ENCODE results near the gene MICU1.

MICU1 gene

DNA sequence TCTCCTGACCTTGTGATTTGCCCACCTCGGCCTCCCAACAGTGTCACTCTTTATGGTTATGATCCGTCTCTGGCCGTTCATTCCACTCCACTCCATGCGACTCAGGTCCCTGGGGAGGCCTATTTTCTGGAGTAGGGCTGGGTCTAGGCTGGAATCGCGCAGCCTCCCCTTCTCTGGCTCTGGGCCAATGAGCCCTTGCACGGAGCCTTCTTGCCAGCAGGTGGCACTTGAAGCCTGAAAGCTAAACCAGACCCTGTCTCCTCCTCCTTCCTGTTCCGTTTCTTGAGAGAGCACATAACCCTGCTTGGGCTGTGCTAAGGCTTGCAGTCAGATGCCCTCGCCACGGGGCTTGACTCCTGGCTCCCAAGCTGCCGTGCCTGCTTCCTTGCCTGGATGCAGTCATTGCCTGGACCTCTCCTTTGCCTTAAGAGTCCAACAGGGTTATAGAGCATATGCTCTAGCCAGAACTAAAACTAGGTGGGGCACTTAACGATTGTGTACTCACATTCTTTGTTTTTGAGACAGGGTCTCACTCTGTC lies 261.6 kb downstream of the MICU1 start:
- ATAC-seq, result peak; percentile 98
- TF ChIP-seq, protein P1, sequence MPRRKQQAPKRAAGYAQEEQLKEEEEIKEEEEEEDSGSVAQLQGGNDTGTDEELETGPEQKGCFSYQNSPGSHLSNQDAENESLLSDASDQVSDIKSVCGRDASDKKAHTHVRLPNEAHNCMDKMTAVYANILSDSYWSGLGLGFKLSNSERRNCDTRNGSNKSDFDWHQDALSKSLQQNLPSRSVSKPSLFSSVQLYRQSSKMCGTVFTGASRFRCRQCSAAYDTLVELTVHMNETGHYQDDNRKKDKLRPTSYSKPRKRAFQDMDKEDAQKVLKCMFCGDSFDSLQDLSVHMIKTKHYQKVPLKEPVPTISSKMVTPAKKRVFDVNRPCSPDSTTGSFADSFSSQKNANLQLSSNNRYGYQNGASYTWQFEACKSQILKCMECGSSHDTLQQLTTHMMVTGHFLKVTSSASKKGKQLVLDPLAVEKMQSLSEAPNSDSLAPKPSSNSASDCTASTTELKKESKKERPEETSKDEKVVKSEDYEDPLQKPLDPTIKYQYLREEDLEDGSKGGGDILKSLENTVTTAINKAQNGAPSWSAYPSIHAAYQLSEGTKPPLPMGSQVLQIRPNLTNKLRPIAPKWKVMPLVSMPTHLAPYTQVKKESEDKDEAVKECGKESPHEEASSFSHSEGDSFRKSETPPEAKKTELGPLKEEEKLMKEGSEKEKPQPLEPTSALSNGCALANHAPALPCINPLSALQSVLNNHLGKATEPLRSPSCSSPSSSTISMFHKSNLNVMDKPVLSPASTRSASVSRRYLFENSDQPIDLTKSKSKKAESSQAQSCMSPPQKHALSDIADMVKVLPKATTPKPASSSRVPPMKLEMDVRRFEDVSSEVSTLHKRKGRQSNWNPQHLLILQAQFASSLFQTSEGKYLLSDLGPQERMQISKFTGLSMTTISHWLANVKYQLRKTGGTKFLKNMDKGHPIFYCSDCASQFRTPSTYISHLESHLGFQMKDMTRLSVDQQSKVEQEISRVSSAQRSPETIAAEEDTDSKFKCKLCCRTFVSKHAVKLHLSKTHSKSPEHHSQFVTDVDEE (CRISPR knock-in tag; IDR thresholded peaks at IDR 0.05), result no peak
- TF ChIP-seq OSR1 (CRISPR knock-in tag; IDR thresholded peaks at IDR 0.05) (no peak), CSDC2 (CRISPR knock-in tag; IDR thresholded peaks at IDR 0.05) (no peak), TOX (CRISPR knock-in tag; IDR thresholded peaks at IDR 0.05; ENCODE audit: borderline replicate concordance) (no peak), ESRRG (CRISPR knock-in tag; IDR thresholded peaks at IDR 0.05) (no peak), RARB (CRISPR knock-in tag; IDR thresholded peaks at IDR 0.05) (no peak), BACH2 (CRISPR knock-in tag; IDR thresholded peaks at IDR 0.05; ENCODE audit: borderline replicate concordance) (no peak), GLIS3 (CRISPR knock-in tag; IDR thresholded peaks at IDR 0.05) (no peak)
- TF ChIP-seq, protein P2, sequence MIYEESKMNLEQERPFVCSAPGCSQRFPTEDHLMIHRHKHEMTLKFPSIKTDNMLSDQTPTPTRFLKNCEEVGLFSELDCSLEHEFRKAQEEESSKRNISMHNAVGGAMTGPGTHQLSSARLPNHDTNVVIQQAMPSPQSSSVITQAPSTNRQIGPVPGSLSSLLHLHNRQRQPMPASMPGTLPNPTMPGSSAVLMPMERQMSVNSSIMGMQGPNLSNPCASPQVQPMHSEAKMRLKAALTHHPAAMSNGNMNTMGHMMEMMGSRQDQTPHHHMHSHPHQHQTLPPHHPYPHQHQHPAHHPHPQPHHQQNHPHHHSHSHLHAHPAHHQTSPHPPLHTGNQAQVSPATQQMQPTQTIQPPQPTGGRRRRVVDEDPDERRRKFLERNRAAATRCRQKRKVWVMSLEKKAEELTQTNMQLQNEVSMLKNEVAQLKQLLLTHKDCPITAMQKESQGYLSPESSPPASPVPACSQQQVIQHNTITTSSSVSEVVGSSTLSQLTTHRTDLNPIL (CRISPR knock-in tag; IDR thresholded peaks at IDR 0.05; ENCODE audit: low read depth), result no peak
- TF ChIP-seq, protein P3, sequence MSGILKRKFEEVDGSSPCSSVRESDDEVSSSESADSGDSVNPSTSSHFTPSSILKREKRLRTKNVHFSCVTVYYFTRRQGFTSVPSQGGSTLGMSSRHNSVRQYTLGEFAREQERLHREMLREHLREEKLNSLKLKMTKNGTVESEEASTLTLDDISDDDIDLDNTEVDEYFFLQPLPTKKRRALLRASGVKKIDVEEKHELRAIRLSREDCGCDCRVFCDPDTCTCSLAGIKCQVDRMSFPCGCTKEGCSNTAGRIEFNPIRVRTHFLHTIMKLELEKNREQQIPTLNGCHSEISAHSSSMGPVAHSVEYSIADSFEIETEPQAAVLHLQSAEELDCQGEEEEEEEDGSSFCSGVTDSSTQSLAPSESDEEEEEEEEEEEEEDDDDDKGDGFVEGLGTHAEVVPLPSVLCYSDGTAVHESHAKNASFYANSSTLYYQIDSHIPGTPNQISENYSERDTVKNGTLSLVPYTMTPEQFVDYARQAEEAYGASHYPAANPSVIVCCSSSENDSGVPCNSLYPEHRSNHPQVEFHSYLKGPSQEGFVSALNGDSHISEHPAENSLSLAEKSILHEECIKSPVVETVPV (CRISPR knock-in tag; IDR thresholded peaks at IDR 0.05), result no peak

DNA sequence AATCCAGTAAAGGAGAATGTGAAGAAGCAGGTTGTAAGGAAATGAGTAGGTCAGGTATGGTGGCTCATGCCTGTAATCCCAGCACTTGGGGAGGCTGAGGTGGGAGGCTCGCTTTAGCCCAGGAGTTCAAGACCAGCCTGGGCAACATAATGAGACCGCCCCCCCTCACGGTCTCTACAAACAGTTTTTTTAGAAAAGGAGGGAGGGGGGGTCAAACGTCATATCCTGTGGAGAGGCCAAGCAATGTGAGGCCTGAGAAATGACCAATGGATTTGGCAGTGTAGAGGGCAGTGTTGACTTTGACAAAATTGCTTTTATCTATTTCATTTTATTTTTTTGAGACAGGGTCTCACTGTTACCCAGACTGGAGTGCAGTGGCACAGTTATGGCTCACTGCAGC lies 268.9 kb downstream of the MICU1 start:
- no peak for ATAC-seq

DNA sequence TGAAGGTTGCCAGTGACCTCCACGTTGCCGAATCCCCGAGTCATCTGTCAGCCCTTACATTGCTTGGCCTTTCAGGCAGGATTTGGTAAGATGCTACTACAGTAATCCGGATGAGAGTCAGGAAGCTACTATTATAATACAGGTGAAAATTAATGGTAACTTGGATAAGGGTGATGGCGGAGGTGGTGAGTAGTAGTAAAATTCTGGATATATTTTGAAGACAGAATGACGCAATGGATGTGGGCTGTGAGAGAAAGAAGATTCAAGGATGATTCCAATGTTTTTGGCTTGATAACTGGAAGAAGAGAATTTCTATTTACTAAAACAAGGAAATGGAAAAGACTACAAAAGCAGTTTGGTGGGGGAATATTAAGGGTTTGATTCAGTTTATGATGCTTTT lies 269.8 kb downstream of the MICU1 start:
- TF ChIP-seq, protein P4, sequence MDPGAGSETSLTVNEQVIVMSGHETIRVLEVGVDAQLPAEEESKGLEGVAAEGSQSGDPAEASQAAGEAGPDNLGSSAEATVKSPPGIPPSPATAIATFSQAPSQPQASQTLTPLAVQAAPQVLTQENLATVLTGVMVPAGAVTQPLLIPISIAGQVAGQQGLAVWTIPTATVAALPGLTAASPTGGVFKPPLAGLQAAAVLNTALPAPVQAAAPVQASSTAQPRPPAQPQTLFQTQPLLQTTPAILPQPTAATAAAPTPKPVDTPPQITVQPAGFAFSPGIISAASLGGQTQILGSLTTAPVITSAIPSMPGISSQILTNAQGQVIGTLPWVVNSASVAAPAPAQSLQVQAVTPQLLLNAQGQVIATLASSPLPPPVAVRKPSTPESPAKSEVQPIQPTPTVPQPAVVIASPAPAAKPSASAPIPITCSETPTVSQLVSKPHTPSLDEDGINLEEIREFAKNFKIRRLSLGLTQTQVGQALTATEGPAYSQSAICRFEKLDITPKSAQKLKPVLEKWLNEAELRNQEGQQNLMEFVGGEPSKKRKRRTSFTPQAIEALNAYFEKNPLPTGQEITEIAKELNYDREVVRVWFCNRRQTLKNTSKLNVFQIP (CRISPR knock-in tag; IDR thresholded peaks at IDR 0.05; ENCODE audit: borderline replicate concordance, low read depth), result no peak
- TF ChIP-seq OSR1 (CRISPR knock-in tag; IDR thresholded peaks at IDR 0.05), result no peak
- TF ChIP-seq TOX (CRISPR knock-in tag; IDR thresholded peaks at IDR 0.05; ENCODE audit: borderline replicate concordance), result no peak
- no peak for TF ChIP-seq ESRRG (CRISPR knock-in tag; IDR thresholded peaks at IDR 0.05)
- TF ChIP-seq, protein P5, sequence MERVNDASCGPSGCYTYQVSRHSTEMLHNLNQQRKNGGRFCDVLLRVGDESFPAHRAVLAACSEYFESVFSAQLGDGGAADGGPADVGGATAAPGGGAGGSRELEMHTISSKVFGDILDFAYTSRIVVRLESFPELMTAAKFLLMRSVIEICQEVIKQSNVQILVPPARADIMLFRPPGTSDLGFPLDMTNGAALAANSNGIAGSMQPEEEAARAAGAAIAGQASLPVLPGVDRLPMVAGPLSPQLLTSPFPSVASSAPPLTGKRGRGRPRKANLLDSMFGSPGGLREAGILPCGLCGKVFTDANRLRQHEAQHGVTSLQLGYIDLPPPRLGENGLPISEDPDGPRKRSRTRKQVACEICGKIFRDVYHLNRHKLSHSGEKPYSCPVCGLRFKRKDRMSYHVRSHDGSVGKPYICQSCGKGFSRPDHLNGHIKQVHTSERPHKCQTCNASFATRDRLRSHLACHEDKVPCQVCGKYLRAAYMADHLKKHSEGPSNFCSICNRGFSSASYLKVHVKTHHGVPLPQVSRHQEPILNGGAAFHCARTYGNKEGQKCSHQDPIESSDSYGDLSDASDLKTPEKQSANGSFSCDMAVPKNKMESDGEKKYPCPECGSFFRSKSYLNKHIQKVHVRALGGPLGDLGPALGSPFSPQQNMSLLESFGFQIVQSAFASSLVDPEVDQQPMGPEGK (CRISPR knock-in tag; IDR thresholded peaks at IDR 0.05; ENCODE audit: borderline replicate concordance), result no peak
- TF ChIP-seq SNAI2 (CRISPR knock-in tag; IDR thresholded peaks at IDR 0.05), result no peak
- TF ChIP-seq ISL1 (CRISPR knock-in tag; IDR thresholded peaks at IDR 0.05), result no peak
- TF ChIP-seq PPARA (CRISPR knock-in tag; IDR thresholded peaks at IDR 0.05; ENCODE audit: borderline replicate concordance), result no peak
- TF ChIP-seq TCF4 (CRISPR knock-in tag; IDR thresholded peaks at IDR 0.05; ENCODE audit: borderline replicate concordance), result no peak
- no peak for TF ChIP-seq CSDC2 (CRISPR knock-in tag; IDR thresholded peaks at IDR 0.05)
- TF ChIP-seq RARB (CRISPR knock-in tag; IDR thresholded peaks at IDR 0.05), result no peak
- ATAC-seq, result no peak

More for the DNA sequence above, 268.9 kb downstream of the MICU1 start:
- TF ChIP-seq PPARA (CRISPR knock-in tag; IDR thresholded peaks at IDR 0.05; ENCODE audit: borderline replicate concordance) (no peak), ZNF565 (CRISPR knock-in tag; conservative IDR thresholded peaks at IDR 0.05; ENCODE audit: low read depth) (no peak), TOX (CRISPR knock-in tag; IDR thresholded peaks at IDR 0.05; ENCODE audit: borderline replicate concordance) (no peak), ARNTL (CRISPR knock-in tag; IDR thresholded peaks at IDR 0.05; ENCODE audit: borderline replicate concordance, low read depth) (no peak), ZFP3 (CRISPR knock-in tag; IDR thresholded peaks at IDR 0.05) (no peak), ZFP30 (CRISPR knock-in tag; IDR thresholded peaks at IDR 0.05) (no peak), RARB (CRISPR knock-in tag; IDR thresholded peaks at IDR 0.05) (no peak), BACH2 (CRISPR knock-in tag; IDR thresholded peaks at IDR 0.05; ENCODE audit: borderline replicate concordance) (no peak), ZNF8 (CRISPR knock-in tag; IDR thresholded peaks at IDR 0.05) (no peak), ZNF70 (CRISPR knock-in tag; IDR thresholded peaks at IDR 0.05) (no peak), TCF4 (CRISPR knock-in tag; IDR thresholded peaks at IDR 0.05; ENCODE audit: borderline replicate concordance) (no peak), CSDC2 (CRISPR knock-in tag; IDR thresholded peaks at IDR 0.05) (no peak)
- TF ChIP-seq, protein P3 (CRISPR knock-in tag; IDR thresholded peaks at IDR 0.05), result no peak
